ENCODE data around the gene CEP85. TPM values are rescaled to one million over a fixed set of nuclear protein-coding genes. Genes with fewer than 3 reads are reported as not detected.

Gene CEP85
- total and polyA plus RNA-seq, 9 of the 15 experiments (the other 6 are each of a cell fraction or from before 2014, with no cell fraction given): 42.1 to 140 (median 92.6) TPM

- Histone ChIP-seq H3K36me3 (ENCODE audit: control insufficient read depth, insufficient read depth, low read length) (peaks cover 10% of the 10 kb centered on the region; the same call in 2 of the 3 replicates), H3K4me1 (replicated peaks in 1 of 2; ENCODE audit: control insufficient read depth in 2 of 2, insufficient read depth in 2 of 2, low read length in 2 of 2) (peaks cover 57 to 58% of the 10 kb centered on the region in 2 experiments), H3K27ac (ENCODE audit: extremely low read depth, low read depth, low read length) (peak within 1 kb of the TSS; percentile 68), H3K9ac (ENCODE audit: insufficient read depth in 1 of 2, low read depth in 2 of 2, low read length in 2 of 2) (peak within 1 kb of the TSS; percentile 48 to 87), H2AFZ (ENCODE audit: low read depth, low read length) (peak within 1 kb of the TSS; percentile 79), H3K9me3 (replicated peaks; ENCODE audit: control insufficient read depth, insufficient read depth, low read depth, low read length) (no peaks in the 10 kb centered on the region), H3K27me3 (ENCODE audit: control insufficient read depth in 2 of 2, insufficient read depth in 2 of 2, low read length in 2 of 2) (no peaks in the 10 kb centered on the region), H3K4me3 (peak within 1 kb of the TSS; percentile 21; the same call in 1 of the 2 replicates), H3K9me1 (ENCODE audit: control insufficient read depth, insufficient read depth, low read length) (no peaks in the 10 kb centered on the region), H4K20me1 (replicated peaks; ENCODE audit: control insufficient read depth, insufficient read depth, low read length) (no peaks in the 10 kb centered on the region), H3K4me2 (ENCODE audit: insufficient read depth, low read length) (peak within 1 kb of the TSS; percentile 80), H3K79me2 (ENCODE audit: control insufficient read depth, insufficient read depth, low read length) (peaks cover 2% of the 10 kb centered on the region; the same call in 1 of the 3 replicates)
- POLR2A ChIA-PET: interaction anchor here (0.5 to 2.5 kb wide), 16 partner anchors 10 to 243 kb away, joined by 3 to 13 read pairs (median 4); partner anchors contain the start of genes PDIK1L and UBXN11
- in situ Hi-C loops (cut with MboI): no loop called here
- WGBS (ENCODE audit: insufficient coverage, low coverage, missing lambda C conversion rate): 26% methylated on average over 12 of the region's 12 CpGs
- DNase-seq (ENCODE audit: extremely low read depth in 1 of 4, low spot score in 3 of 4): peak; percentile 86 to 90 (median 90)
- ATAC-seq: peak; percentile 77
- FAIRE-seq: peak; percentile 86
- TSS peak; percentile 85 for BruUV-seq (replicated peaks)
- intact Hi-C loops (cut with micrococcal nuclease): no loop called here
- CTCF ChIA-PET (ENCODE audit: low intra/inter-chr PET ratio): interaction anchor here (0.5 kb wide), 1 partner anchor 212 kb away, joined by 3 read pairs; no protein-coding TSS in a partner anchor
- TF ChIP-seq EP300 (IDR thresholded peaks at IDR 0.05; ENCODE audit: low read length) (peak; percentile 37), ERF (CRISPR knock-in tag; IDR thresholded peaks at IDR 0.05) (0 out of 2 replicates have a peak, but pooled peaks have one; percentile 37), ESRRA (IDR thresholded peaks at IDR 0.05; ENCODE audit: borderline replicate concordance, low read depth) (peak; percentile 40; the same call in 1 of the 2 replicates), LEF1 (IDR thresholded peaks at IDR 0.05) (0 out of 2 replicates have a peak, but pooled peaks have one; percentile 36), E2F3 (CRISPR knock-in tag; IDR thresholded peaks at IDR 0.05) (peak; percentile 30; the same call in 1 of the 2 replicates), PML (IDR thresholded peaks at IDR 0.05; ENCODE audit: low read length) (no peak), PHF8 (IDR thresholded peaks at IDR 0.05; ENCODE audit: borderline replicate concordance, low read length) (peak; percentile 28; the same call in 1 of the 2 replicates), KAT8 (IDR thresholded peaks at IDR 0.05; ENCODE audit: low read depth) (no peak), HNRNPK (IDR thresholded peaks at IDR 0.05; ENCODE audit: low read depth, low read length, poor library complexity, severe bottlenecking) (no peak), MITF (IDR thresholded peaks at IDR 0.05) (no peak), SMARCE1 (IDR thresholded peaks at IDR 0.05) (peak; percentile 68; the same call in 1 of the 2 replicates), POLR2A (conservative IDR thresholded peaks at IDR 0.05) (peak; percentile 52), CBFA2T3 (IDR thresholded peaks at IDR 0.05) (peak; percentile 3; the same call in 1 of the 2 replicates), ATF4 (CRISPR knock-in tag; IDR thresholded peaks at IDR 0.05) (no peak)
- TF ChIP-seq, protein P1, sequence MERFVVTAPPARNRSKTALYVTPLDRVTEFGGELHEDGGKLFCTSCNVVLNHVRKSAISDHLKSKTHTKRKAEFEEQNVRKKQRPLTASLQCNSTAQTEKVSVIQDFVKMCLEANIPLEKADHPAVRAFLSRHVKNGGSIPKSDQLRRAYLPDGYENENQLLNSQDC (CRISPR knock-in tag; IDR thresholded peaks at IDR 0.05): no peak
- TF ChIP-seq, protein P2, sequence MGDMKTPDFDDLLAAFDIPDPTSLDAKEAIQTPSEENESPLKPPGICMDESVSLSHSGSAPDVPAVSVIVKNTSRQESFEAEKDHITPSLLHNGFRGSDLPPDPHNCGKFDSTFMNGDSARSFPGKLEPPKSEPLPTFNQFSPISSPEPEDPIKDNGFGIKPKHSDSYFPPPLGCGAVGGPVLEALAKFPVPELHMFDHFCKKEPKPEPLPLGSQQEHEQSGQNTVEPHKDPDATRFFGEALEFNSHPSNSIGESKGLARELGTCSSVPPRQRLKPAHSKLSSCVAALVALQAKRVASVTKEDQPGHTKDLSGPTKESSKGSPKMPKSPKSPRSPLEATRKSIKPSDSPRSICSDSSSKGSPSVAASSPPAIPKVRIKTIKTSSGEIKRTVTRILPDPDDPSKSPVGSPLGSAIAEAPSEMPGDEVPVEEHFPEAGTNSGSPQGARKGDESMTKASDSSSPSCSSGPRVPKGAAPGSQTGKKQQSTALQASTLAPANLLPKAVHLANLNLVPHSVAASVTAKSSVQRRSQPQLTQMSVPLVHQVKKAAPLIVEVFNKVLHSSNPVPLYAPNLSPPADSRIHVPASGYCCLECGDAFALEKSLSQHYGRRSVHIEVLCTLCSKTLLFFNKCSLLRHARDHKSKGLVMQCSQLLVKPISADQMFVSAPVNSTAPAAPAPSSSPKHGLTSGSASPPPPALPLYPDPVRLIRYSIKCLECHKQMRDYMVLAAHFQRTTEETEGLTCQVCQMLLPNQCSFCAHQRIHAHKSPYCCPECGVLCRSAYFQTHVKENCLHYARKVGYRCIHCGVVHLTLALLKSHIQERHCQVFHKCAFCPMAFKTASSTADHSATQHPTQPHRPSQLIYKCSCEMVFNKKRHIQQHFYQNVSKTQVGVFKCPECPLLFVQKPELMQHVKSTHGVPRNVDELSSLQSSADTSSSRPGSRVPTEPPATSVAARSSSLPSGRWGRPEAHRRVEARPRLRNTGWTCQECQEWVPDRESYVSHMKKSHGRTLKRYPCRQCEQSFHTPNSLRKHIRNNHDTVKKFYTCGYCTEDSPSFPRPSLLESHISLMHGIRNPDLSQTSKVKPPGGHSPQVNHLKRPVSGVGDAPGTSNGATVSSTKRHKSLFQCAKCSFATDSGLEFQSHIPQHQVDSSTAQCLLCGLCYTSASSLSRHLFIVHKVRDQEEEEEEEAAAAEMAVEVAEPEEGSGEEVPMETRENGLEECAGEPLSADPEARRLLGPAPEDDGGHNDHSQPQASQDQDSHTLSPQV (IDR thresholded peaks at IDR 0.05): peak; percentile 72
Observed at GRCh38 chr1:26317612-26318337, 83.8 kb downstream of the CEP85 start, which contains the start of gene CD52. CD52 (plus strand) TSS chr1:26317958; CDS start chr1:26318018, 60 bp downstream.

All from K562 (cell line).